D721Med (cell line): Measurements from ENCODE around the gene FBXO2.
A peak's percentile ranks its signal among the peaks of the same experiment; 100 is the strongest.

Source experiments
- DNase-seq: peaks from one replicate; pipeline ENCODE4 v3.0.0; 2011; ENCODE audit warnings: low spot score; ENCODE audit not compliant: insufficient read length
- FAIRE-seq: peaks from 2 replicates; lab custom pipeline; 2011; peaks lifted over from hg19 to GRCh38; lab: Jason Lieb, UNC
- CTCF ChIP-seq: IDR thresholded peaks from 2 replicates; pipeline ENCODE4 v1.5.1; 2012; ENCODE audit warnings: mild to moderate bottlenecking, control low read depth; ENCODE audit not compliant: insufficient read depth; ENCODE audit errors: missing control alignments

The FBXO2 gene

DNA sequence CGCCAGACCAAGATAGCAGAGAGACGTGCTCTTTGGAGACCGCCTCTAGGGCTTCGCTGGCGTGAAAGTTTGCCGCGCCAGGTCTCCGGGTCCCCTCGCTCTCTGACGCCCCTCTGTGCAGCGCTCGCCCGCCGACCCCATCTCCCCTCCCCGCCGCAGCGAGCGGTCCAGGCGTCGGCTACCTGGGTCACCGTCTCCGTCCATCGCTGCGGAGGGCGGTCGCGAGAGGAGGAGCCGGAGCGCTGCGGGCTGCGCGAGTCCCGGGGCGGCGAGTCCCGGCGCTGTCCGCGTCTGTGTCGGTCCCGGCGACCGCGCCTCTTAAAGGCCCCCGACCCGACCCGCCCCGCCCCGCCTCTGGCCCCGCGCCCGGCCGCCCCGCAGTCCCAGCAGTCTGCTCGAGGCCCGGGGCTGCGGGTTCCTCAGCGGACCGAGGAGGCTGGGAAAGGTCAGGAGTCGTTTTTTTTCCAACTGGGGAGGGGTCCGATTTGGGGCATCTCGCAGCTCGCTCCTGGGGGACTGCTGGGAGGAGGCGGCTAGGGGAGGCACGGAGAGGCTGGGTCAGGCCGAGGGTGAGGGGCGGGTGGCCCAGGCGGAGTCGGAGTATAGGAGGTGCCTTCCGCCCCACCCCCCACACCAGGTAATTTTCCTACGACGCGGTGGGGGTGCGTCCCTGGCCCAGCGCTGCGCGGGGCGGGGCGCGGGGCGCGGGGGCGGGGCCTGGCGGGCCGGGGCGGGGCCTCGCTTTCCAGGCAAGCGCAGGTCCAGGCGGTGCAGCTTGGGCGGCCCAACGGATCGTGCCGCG is at the start of gene FBXO2, which contains the start of gene FBXO44:
FBXO2 (minus strand) TSS at position 293 of the 802 bp plus-strand sequence; CDS start at position 204, 89 bp downstream.
FBXO44 (plus strand) TSS at position 741 of the 802 bp plus-strand sequence. CDS start 959 bp downstream, outside the sequence.
- DNase-seq (peak; percentile 31), FAIRE-seq (no peak)
- no peak for TF ChIP-seq CTCF

DNA sequence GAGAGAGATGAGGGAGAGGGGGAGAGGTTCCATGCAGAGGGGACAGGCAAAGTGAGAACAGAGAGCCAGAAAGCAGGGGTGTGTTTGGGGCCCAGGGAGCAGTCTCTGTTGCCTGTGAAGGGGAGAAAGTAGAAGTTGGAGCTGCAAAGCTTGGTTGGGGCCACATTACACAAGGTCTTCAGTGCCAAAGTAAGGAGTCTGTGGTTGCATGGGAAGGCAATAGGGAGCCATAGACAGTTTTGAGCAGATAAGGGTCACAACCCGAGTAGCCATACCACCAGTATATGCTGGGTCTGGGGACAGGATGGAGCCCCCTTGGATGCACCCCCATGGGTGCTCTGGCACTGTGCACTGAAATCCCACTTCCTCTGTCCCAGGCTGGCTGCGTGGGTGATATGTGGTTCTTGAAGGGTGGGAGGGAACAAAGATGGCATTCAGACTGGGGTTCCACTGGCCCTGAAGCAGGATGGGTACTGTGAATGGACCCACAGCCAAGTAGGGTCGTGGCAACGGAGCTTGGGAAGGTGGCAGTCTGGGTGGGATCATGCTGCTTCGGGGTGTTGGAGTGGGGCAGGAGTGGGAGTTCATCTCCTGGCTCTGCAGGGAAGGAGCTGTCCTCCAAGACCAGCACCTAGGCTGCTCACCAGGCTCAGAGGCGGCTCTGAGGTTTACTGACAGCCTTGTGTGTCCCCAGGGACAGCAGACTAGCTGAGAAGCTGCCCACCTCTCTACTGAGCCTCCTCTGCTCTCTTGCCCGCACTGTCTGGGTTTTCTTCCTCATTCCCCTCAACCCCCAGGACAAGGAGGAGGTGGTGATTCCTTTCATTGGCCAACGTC is 49.3 kb upstream of the FBXO2 start:
- no peak for TF ChIP-seq CTCF
- FAIRE-seq (no peak), DNase-seq (no peak)

DNA sequence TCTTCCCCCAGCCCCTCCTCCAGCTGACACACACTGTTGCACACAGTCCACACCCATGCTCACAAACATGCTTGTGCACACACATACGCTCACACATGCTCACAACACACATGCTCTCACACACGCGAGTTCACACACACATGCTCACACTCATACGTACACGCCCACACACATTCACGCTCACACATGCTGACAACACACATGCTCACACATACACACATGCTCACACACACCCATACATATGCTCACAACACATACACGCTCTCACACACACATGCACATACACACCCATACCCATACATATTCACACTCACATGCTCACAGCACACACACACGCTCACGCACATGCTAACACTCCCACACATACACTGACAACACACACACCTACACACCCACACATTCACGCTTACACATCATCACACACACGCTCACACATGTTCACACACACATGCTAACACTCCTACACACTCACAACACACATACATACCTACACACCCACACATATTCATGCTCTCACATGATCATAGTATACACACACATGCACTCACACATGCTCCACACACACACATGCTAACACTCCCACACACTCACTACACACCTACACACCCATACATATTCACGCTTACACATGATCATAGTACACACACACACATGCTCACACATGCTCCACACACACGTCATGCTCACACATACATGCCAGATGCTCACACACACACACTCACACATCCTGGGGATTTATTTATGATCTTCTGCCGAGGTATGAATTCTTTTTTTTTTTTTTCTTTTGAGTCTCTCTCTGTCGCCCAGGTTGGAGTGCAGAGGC is 48.0 kb upstream of the FBXO2 start:
- TF ChIP-seq CTCF: no peak
- FAIRE-seq (no peak), DNase-seq (no peak)

DNA sequence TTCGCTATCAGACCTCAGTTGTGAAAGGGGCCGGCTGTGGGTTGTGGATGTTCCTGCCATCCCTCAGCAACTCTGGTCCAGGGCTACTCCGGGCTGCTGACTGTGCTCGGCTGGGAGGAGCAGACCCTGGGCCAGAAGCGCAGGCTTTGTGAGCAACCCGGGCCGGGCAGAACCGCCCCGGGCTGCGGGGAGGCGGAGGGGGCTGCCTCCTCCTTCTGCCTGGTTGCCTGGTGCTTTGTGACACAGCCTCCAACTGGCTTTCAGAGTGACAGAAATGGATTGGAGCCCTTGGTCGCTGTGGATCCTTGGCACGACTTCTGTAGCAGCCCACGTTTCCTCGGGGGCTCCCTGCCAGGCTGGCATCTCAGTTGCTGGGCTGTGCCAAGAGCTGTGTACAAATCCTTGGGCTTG is 47.3 kb upstream of the FBXO2 start:
- FAIRE-seq (no peak), DNase-seq (no peak)
- TF ChIP-seq CTCF: no peak

- no peak for TF ChIP-seq CTCF
- DNase-seq: peak; percentile 68
- no peak for FAIRE-seq
Measured at GRCh38 chr1:11700601-11701467, 46.6 kb upstream of the FBXO2 start.

GRCh38 chr1:11697893-11698210 is 43.6 kb upstream of the FBXO2 start:
- FAIRE-seq (no peak), DNase-seq (no peak)
- TF ChIP-seq CTCF: no peak
